PC-9 (cell line): ENCODE measurements around the gene GOLGA6A. TPM values are rescaled to one million over a fixed set of nuclear protein-coding genes. Genes with fewer than 3 reads are reported as not detected.

Source experiments
- BruUV-seq: library from RNA; stranded (reverse); fragments of 400-500 nt; replicated peaks from 2 replicates; lab custom pipeline; 2021; lab: Mats Ljungman, UMichigan
- CTCF ChIA-PET: fragments of 300-600 bp; sonication (Branson Sonifier 250); formaldehyde crosslinking; loops from one replicate; lab custom pipeline; 2022; ENCODE audit warnings: antibody characterized with exemption; lab: Charles Lee
- POLR2A ChIA-PET: fragments of 300-600 bp; sonication (Branson Sonifier 250); formaldehyde crosslinking; loops from one replicate; lab custom pipeline; 2022; ENCODE audit warnings: antibody characterized with exemption; ENCODE audit not compliant: unreplicated experiment; lab: Charles Lee
- DNase-seq, 2 experiments: peaks; one replicate each; pipeline versions ENCODE4 v3.0.0 to v3.0.0-alpha.2; 2015 to 2022; ENCODE audit warnings: mixed read lengths in 1 of 2
- H2AFZ ChIP-seq: fragments of 200-600 bp; sonication (generic); 2 replicates; pipeline ENCODE4 v1.8.1; 2017; ENCODE audit warnings: antibody characterized with exemption
- H3F3A ChIP-seq: fragments of 200-600 bp; sonication (generic); 2 replicates; pipeline ENCODE4 v1.8.1; 2017; ENCODE audit warnings: antibody characterized with exemption, mild to moderate bottlenecking, low read depth; ENCODE audit not compliant: insufficient read depth
- H3K27ac ChIP-seq: fragments of 200-600 bp; sonication (generic); 2 replicates; pipeline ENCODE4 v1.6.1; 2016; ENCODE audit warnings: mixed run types
- H3K27me3 ChIP-seq: fragments of 200-600 bp; sonication (generic); 2 replicates; pipeline ENCODE4 v1.6.1; 2016; ENCODE audit warnings: low read depth, mixed run types; ENCODE audit not compliant: insufficient read depth
- H3K36me3 ChIP-seq: fragments of 200-600 bp; sonication (generic); 2 replicates; pipeline ENCODE4 v1.6.1; 2016; ENCODE audit warnings: low read depth, mixed run types
- H3K4me1 ChIP-seq: fragments of 200-600 bp; sonication (generic); replicated peaks from 2 replicates; pipeline ENCODE4 v1.6.1; 2016; ENCODE audit warnings: mixed run types; ENCODE audit not compliant: insufficient read depth
- H3K4me2 ChIP-seq: fragments of 200-600 bp; sonication (generic); 2 replicates; pipeline ENCODE4 v1.6.1; 2017; ENCODE audit warnings: mixed run types
- H3K4me3 ChIP-seq: fragments of 200-600 bp; sonication (generic); 2 replicates; pipeline ENCODE4 v1.6.1; 2016; ENCODE audit warnings: mixed run types
- H3K79me2 ChIP-seq: fragments of 200-600 bp; sonication (generic); 2 replicates; pipeline ENCODE4 v1.6.1; 2017; ENCODE audit warnings: low read depth, mixed run types
- H3K9me2 ChIP-seq: fragments of 200-600 bp; sonication (generic); 2 replicates; pipeline ENCODE4 v1.8.1; 2017; ENCODE audit warnings: mild to moderate bottlenecking; ENCODE audit not compliant: insufficient read depth
- H3K9me3 ChIP-seq: fragments of 200-600 bp; sonication (generic); 2 replicates; pipeline ENCODE4 v1.8.1; 2016; ENCODE audit warnings: low read depth; ENCODE audit not compliant: insufficient read depth
- H4K20me1 ChIP-seq: fragments of 200-600 bp; sonication (generic); 2 replicates; pipeline ENCODE4 v1.8.1; 2017; ENCODE audit not compliant: insufficient read depth
- EZH2 ChIP-seq: fragments of 200-600 bp; sonication (generic); IDR thresholded peaks from 2 replicates; pipeline ENCODE4 v1.8.0; 2017; ENCODE audit warnings: antibody characterized with exemption, low read depth
- intact Hi-C: fragments of 100-400 bp; cut with micrococcal nuclease; formaldehyde crosslinking; loops from one replicate; pipeline ENCODE4 v1.10.0; 2022; ENCODE audit not compliant: unreplicated experiment
- total RNA-seq: library from RNA; stranded (reverse); gene quantifications from 2 replicates; pipeline ENCODE4 v1.2.3, GENCODE V29; 2021
- TF ChIP-seq, protein P1 (sequence below): fragments of 200-600 bp; sonication (generic); conservative IDR thresholded peaks from 2 replicates; pipeline ENCODE4 v1.6.1; 2017; ENCODE audit warnings: mixed run types, antibody characterized with exemption, mild to moderate bottlenecking, moderate library complexity

GOLGA6A gene
- total RNA-seq, 1 experiment from 2014 or later = not detected

DNA sequence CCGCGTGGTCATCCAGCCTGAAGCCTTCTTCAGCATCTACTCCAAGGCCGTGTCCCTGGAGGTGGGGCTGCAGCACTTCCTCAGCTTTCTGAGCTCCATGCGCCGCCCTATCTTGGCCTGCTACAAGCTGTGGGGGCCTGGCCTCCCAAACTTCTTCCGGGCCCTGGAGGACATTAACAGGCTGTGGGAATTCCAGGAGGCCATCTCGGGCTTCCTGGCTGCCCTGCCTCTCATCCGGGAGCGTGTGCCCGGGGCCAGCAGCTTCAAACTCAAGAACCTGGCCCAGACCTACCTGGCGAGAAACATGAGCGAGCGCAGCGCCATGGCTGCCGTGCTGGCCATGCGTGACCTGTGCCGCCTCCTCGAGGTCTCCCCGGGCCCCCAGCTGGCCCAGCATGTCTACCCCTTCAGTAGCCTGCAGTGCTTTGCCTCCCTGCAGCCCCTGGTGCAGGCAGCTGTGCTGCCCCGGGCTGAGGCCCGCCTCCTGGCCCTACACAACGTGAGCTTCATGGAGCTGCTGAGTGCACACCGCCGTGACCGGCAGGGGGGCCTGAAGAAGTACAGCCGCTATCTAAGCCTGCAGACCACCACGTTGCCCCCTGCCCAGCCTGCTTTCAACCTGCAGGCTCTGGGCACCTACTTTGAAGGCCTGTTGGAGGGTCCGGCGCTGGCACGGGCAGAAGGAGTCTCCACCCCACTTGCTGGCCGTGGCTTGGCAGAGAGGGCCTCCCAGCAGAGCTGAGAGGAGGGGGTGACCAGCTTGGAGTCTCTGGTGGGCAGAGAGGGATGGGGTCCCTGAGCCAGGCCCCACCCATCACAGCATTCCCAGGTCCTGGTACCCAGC is 37.9 kb downstream of the GOLGA6A start:
- DNase-seq = no peak
- H2AFZ ChIP-seq = no peak overlapping the region
- no peak for TF ChIP-seq EZH2
- TF ChIP-seq, protein P1, sequence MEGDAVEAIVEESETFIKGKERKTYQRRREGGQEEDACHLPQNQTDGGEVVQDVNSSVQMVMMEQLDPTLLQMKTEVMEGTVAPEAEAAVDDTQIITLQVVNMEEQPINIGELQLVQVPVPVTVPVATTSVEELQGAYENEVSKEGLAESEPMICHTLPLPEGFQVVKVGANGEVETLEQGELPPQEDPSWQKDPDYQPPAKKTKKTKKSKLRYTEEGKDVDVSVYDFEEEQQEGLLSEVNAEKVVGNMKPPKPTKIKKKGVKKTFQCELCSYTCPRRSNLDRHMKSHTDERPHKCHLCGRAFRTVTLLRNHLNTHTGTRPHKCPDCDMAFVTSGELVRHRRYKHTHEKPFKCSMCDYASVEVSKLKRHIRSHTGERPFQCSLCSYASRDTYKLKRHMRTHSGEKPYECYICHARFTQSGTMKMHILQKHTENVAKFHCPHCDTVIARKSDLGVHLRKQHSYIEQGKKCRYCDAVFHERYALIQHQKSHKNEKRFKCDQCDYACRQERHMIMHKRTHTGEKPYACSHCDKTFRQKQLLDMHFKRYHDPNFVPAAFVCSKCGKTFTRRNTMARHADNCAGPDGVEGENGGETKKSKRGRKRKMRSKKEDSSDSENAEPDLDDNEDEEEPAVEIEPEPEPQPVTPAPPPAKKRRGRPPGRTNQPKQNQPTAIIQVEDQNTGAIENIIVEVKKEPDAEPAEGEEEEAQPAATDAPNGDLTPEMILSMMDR = no peak
- no peak overlapping the region for H3K4me2 ChIP-seq
- H3K4me3 ChIP-seq = no peak overlapping the region
- ChIA-PET POLR2A (interaction anchor here (0.8 kb wide), 1 partner anchor 557 kb away, joined by 6 read pairs; no protein-coding TSS in a partner anchor), CTCF (interaction anchor here (0.6 kb wide), 1 partner anchor 84 kb away, joined by 3 read pairs; no protein-coding TSS in a partner anchor)
- no peaks in the 10 kb centered on the region for H3K27me3 ChIP-seq
- H3K9me2 ChIP-seq = no peaks in the 10 kb centered on the region
- H3K79me2 ChIP-seq = no peaks in the 10 kb centered on the region
- H3K36me3 ChIP-seq = no peaks in the 10 kb centered on the region
- BruUV-seq = no TSS peak
- no peaks in the 10 kb centered on the region for H3K9me3 ChIP-seq
- intact Hi-C loops = no loop called here
- peaks cover 2% of the 10 kb centered on the region; the same call in 1 of the 2 replicates for H3F3A ChIP-seq
- H4K20me1 ChIP-seq = no peaks in the 10 kb centered on the region
- no peak overlapping the region for H3K27ac ChIP-seq
- H3K4me1 ChIP-seq = peaks cover 9% of the 10 kb centered on the region

DNA sequence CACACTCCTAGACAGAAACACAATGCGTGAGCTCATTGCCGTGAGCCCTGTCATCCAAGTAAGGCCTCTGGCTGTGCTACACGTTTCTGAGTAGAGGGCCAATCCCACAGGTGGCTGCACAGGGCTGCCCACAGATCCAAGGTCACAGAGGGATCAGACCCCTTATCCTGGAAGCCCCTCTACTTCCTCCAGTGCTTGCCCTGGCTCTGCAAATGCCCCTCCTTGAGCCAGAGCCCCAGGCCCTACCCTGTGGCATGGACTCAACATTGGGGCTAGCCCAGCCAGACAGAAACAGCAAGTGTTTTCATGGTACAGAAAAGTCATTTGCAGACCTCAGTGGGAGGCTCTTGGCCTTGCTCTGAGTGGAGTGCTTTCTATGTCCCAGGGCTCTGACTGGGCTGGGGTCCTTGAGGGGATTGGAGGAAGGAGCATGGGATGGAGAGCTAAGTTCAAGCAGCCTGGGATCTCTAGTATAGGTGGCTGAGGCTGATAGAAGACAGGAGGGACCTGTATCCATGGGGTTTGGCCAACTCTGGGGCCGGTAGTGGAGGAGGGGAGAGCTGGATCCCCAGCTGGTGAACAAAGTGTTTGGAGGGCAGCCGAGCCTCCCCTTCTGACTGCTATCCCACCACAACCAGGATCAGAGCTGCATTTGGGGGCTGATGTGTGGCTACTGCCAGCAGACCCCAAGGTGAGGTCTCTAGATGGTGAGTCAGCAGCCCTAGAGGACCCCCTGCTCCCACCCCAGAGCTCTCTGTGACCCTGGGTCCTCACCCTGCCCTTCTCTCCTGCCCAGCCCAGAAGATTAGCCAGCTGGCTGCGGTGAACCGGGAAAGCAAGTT is 38.7 kb downstream of the GOLGA6A start:
- no peak for DNase-seq
- H3K79me2 ChIP-seq = no peaks in the 10 kb centered on the region
- ChIA-PET POLR2A (interaction anchor here (0.8 kb wide), 1 partner anchor 558 kb away, joined by 6 read pairs; no protein-coding TSS in a partner anchor), CTCF (no interaction called here)
- H3K27ac ChIP-seq = no peak overlapping the region
- TF ChIP-seq, protein P1 = no peak
- no peak for TF ChIP-seq EZH2
- H4K20me1 ChIP-seq = no peaks in the 10 kb centered on the region
- no peaks in the 10 kb centered on the region for H3K9me2 ChIP-seq
- H3K4me2 ChIP-seq = no peak overlapping the region
- H3K36me3 ChIP-seq = no peaks in the 10 kb centered on the region
- H3K4me3 ChIP-seq = no peak overlapping the region
- peaks cover 7% of the 10 kb centered on the region; the same call in 1 of the 2 replicates for H3K4me1 ChIP-seq
- no peak overlapping the region for H2AFZ ChIP-seq
- no peaks in the 10 kb centered on the region for H3K27me3 ChIP-seq
- no peaks in the 10 kb centered on the region for H3K9me3 ChIP-seq
- BruUV-seq = no TSS peak
- intact Hi-C loops = no loop called here
- H3F3A ChIP-seq = no peaks in the 10 kb centered on the region

DNA sequence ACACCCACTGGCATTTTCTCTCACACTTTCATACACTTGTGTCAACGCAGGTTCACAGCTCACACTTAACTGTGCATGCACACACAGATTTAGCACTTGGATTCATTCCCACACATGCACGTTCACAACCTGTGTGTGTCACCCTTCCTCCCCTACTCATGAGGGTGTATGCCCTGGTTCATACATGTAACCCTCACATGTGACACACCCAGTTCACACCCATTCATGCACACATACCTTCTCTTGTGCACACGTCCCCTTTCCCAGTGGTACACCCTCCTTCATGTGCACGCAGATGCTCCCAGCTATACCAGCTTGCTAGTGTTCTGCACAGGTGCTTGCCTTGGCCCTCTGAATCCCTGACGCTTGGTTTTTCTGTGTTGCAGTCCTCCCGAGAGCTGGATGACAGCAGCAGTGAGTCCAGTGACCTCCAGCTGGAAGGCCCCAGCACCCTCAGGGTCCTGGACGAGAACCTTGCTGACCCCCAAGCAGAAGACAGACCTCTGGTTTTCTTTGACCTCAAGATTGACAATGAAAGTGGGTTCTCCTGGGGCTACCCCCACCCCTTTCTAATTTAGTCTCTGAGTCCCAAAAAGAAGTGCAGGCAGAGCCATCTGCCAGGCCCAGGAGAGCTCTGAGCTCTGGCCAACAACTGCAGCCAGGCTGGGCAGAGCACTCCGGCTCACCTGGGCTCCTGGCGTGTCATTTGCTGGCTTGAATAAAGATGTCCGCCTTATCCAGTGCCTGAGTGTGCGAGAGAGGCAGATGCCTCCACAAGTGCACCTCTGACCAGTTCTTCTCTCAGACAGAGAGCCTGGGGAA is 39.5 kb downstream of the GOLGA6A start:
- Histone ChIP-seq H3K4me3 (no peak overlapping the region), H3K4me1 (peaks cover 7% of the 10 kb centered on the region; the same call in 1 of the 2 replicates), H4K20me1 (no peaks in the 10 kb centered on the region), H3K4me2 (no peak overlapping the region), H2AFZ (no peak overlapping the region), H3K9me2 (no peaks in the 10 kb centered on the region), H3K36me3 (no peaks in the 10 kb centered on the region), H3K79me2 (no peaks in the 10 kb centered on the region), H3K9me3 (no peaks in the 10 kb centered on the region), H3K27me3 (no peaks in the 10 kb centered on the region), H3K27ac (no peak overlapping the region), H3F3A (no peaks in the 10 kb centered on the region)
- no peak for TF ChIP-seq EZH2
- CTCF ChIA-PET = no interaction called here
- no TSS peak for BruUV-seq
- intact Hi-C loops = no loop called here
- POLR2A ChIA-PET = no interaction called here
- DNase-seq = no peak
